A549 treated with AZD9567 at 1 μM for 4 hours (cell line): ENCODE measurements around the gene SYMPK. TPM values are rescaled to one million over a fixed set of nuclear protein-coding genes. Genes with fewer than 3 reads are reported as not detected.

Experiments
- total RNA-seq: library from RNA; stranded (reverse); fragments of 200-300 nt; extraction: Qiagen RNA extraction; gene quantifications from 5 replicates; pipeline ENCODE4 v1.2.3, GENCODE V29; 2022; ENCODE audit not compliant: insufficient read depth

The SYMPK gene
- total RNA-seq, result 58.3 to 79.0 TPM (median 74.4 TPM) in 5 replicates

DNA sequence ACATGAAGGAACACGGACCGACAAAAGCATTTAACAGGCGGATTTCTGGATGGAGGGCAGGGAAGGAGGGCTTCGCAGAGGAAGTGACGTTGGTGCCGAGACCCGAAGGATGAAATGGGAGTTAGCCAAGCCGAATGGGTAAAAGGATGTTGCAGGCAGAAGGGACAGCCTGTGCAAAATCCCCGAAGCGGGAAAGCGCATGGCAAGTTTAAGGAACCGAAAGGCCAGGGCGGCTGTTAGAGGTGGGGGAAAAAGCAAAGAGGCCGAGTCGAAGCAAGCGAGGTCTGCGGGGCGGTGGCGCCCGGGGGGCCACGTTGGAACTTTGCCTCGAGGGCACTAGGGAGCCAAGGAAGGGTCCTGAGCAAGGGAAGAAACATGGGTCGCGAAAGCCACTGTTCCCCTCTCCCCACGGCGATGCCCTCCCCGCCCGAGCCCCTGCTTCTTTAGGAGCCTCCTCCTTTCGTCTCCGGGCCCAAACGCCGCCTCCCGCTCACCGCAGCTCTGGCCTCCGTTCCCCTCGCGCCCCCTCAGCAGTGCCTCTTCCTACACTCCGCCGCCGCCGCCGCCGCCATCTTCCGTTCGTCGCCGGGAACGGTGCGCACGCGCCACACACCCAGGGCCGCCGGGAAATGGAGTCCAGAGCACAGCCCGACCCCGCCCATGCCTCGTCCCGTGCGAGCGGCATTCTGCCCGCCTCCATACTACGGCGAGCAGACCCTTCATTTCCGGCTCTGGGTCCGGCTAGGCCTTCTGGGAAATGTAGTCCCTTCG lies at the start of gene SYMPK:
SYMPK (minus strand) TSS at position 584 of the 771 bp plus-strand sequence. CDS start 8,652 bp downstream, outside the sequence.

DNA sequence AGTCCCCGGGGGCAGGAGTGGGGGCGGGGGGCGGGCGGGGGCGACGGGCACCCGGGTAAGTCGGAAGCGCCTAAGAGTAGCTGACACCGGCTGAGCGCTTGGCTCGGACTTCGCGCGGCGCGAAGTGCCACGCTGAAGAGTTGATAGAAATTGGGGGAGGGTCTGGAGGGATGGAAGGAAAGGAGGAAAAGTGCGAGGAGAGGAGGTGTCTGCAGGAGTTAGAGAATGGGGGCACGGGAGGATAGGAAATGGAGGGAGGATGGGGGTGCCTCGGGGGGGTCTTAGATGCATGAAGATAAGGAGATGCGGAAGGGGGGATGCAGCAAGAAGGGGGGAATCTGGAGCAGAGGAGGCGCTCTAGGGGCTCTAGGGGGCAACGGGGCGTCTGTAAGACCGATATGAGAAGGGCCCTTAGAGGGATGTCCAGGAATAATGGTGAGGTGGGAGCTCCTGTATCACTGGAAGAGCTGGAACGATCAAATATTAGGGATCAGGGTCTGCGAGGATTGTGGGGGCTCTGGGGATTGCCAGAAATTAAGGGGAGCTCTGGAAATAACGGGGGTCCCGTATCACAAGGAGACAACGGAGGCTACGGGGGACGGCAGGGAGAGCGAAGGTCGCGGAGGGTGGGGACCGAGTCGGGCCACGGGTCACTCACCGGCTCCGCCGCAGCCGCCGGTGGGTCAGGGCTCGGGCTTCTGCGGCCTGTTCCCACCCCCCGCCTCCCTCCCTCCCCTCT lies 39.1 kb upstream of the SYMPK start, which contains the start of gene MYPOP:
MYPOP (minus strand) TSS at position 702 of the 739 bp plus-strand sequence. CDS start 840 bp downstream, outside the sequence.

GRCh38 chr19:45885556-45886426 lies 22.8 kb upstream of the SYMPK start, which contains the start of gene IRF2BP1:
IRF2BP1 (minus strand) TSS chr19:45886141; CDS start chr19:45885774, 367 bp downstream.

GRCh38 chr19:45863840-45864628 lies 1.1 kb upstream of the SYMPK start, which contains the start of gene FOXA3:
FOXA3 (plus strand) TSS chr19:45864326; CDS start chr19:45864457, 131 bp downstream.

DNA sequence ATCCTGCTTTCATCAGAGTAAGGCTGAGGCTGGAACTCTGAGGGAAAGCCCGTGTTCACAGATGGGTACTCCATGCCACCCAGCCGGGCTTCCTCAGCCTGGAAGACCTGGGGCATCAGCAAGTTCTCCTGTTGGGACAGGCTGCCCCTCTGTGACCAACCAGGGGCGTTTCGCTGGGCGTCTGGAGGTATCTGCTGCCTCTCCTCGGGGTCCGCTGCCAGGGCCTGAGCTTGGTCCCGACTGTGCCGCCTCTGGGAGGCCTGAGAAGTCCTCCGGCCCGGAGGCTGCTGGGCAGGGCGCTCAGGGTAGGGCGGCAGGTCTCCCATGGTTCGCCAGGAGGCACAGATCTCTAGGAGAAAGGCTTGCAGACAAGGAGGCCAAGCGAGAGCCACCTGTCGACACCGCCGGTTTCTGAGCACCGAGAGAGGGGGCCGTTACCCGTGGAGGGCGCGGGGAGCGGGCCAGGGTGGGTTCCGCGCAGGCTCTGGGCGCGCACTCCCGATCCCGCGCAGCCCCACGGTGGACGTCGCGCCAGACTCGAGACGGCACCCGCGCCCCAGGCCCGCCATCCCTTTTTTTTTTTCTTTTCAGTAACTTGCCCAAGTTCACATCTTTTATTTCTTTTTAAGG lies 48.0 kb downstream of the SYMPK start, which contains the start of gene RSPH6A:
RSPH6A (minus strand) TSS at position 458 of the 630 bp plus-strand sequence; CDS start at position 326, 132 bp downstream.

GRCh38 chr19:45792470-45793177 lies 70.3 kb downstream of the SYMPK start, which contains the start of gene DMWD:
DMWD (minus strand) TSS chr19:45792845; CDS start chr19:45792756, 89 bp downstream.

DNA sequence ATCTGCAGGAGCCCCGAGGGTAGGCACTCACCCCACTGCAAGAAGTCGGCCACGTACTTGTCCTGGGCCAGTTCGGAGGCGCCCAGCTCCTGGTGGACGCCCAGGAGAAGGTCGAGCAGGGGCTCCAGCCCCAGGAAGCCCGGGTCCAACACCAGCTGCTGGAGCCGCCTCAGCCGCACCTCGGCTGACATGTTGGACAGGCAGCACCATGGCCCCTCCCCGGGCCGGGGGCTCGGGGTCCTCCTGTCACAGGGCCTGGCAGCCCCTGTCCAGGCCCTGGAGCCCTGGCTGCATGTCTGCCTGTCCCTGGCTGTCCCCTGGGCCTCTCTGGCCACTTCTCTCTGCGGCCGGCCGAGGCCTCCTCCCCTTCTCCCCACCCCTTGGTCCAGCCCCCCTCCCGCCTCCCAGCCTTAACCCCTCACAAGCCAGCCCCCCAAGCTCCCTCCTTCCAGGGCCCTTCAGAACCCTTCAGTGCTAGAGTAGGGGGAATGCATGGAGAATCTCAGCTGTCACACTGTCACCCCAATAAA lies 80.7 kb downstream of the SYMPK start, which contains the start of gene DMPK:
DMPK (minus strand) TSS at position 329 of the 530 bp plus-strand sequence; CDS start at position 191, 138 bp downstream.

DNA sequence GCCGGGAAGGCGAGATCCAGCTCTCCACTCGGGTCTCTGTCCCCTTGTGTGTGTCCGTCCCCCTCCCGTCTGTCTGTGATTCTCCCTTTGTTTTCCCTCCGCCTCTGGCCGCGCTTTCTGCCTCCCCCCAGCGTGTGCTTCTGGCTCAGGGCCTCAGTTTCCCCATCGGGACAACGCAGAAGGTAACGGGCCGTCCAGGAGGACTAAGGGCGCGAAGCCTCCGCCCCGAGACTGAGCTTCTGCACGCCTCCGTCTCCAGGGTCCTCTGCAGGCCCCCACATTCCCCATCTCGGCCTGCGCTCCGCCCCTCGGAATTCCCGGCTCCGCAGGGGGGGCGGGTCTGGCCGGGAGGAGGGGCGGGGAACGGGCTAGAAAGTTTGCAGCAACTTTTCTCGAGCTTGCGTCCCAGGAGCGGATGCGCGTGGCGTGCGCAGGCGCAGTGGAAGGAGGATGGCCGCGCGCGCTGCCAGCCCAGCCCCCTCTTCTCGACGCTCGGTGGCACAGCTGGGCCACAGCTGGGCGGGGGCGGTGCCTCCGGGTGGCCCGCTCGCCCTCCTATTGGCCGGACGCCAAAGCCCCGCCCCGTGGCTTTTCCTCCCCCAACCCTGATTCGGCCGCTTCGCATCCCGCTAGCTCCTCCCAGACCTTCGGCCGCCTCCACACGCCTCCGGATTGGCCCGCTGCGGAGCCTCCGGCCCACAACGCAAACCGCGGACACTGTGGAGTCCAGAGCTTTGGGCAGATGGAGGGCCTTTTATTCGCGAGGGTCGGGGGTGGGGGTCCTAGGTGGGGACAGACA lies 93.8 kb downstream of the SYMPK start, which contains the start of gene SIX5:
SIX5 (minus strand) TSS at position 269 of the 799 bp plus-strand sequence. CDS start 408 bp downstream, outside the sequence.

Other genes starting within 250 kb of the SYMPK start
- 21.1 to 24.4 TPM (median 23.4 TPM) in 5 replicates for gene EML2, start 223.8 kb downstream of the SYMPK start, total RNA-seq
- 1.4 to 3.8 TPM (median 3.2 TPM) in 5 replicates for gene GIPR, start 194.9 kb downstream of the SYMPK start, total RNA-seq
- gene SNRPD2, start 171.2 kb downstream of the SYMPK start, total RNA-seq, result 660 to 832 TPM (median 820 TPM) in 5 replicates
- gene QPCTL, start 170.5 kb downstream of the SYMPK start, total RNA-seq, result 8.8 to 12.8 TPM (median 9.8 TPM) in 5 replicates
- gene FBXO46, start 132.3 kb downstream of the SYMPK start, total RNA-seq, result 8.4 to 9.3 TPM (median 9.0 TPM) in 5 replicates
- gene MEIOSIN, start 129.7 kb downstream of the SYMPK start, total RNA-seq, result 0.04 to 0.11 TPM (median 0.05 TPM) in 4 of 5 replicates, not detected in the other
- gene SIX5, start 93.9 kb downstream of the SYMPK start, total RNA-seq, result 20.0 to 27.9 TPM (median 25.9 TPM) in 5 replicates
- 28.6 to 52.4 TPM (median 47.5 TPM) in 5 replicates for gene DMPK, start 80.7 kb downstream of the SYMPK start, total RNA-seq
- gene DMWD, start 70.3 kb downstream of the SYMPK start, total RNA-seq, result 15.6 to 37.6 TPM (median 37.3 TPM) in 5 replicates
- not detected in 5 replicates for gene RSPH6A, start 47.8 kb downstream of the SYMPK start, total RNA-seq
- 0.65 to 0.82 TPM (median 0.72 TPM) in 4 of 5 replicates, not detected in the other for gene FOXA3, start 1.2 kb upstream of the SYMPK start, total RNA-seq
- 22.5 to 37.7 TPM (median 36.3 TPM) in 5 replicates for gene IRF2BP1, start 23.0 kb upstream of the SYMPK start, total RNA-seq
- gene MYPOP, start 39.5 kb upstream of the SYMPK start, total RNA-seq, result 6.8 to 9.6 TPM (median 8.7 TPM) in 5 replicates
- gene NANOS2, start 51.6 kb upstream of the SYMPK start, total RNA-seq, result not detected in 5 replicates
- 0.30 to 0.46 TPM (median 0.38 TPM) in 4 of 5 replicates, not detected in the other for gene NOVA2, start 110.7 kb upstream of the SYMPK start, total RNA-seq
- gene CCDC61, start 132.3 kb upstream of the SYMPK start, total RNA-seq, result 5.1 to 5.8 TPM (median 5.5 TPM) in 4 of 5 replicates, not detected in the other
- gene PGLYRP1, start 159.9 kb upstream of the SYMPK start, total RNA-seq, result not detected in 5 replicates
- 0.17 to 0.47 TPM (median 0.37 TPM) in 4 of 5 replicates, not detected in the other for gene IGFL4, start 177.9 kb upstream of the SYMPK start, total RNA-seq